Anterior cingulate cortex (tissue), 58 donors: ENCODE measurements around the gene SPPL2B.
"Not testable (repeated sequence)": the region's sequence is repeated elsewhere in the genome, so short reads cannot be mapped to it uniquely, and the experiment has no call there.

Experiments used
- DNase-seq, 58 donors: peaks; one replicate each; lab custom pipeline; 2025; lab: John Stamatoyannopoulos, UW

SPPL2B gene

GRCh38 chr19:2365201-2365970 lies 36.9 kb downstream of the SPPL2B start:
- no peak for DNase-seq

GRCh38 chr19:2371656-2372055 lies 43.2 kb downstream of the SPPL2B start:
- DNase-seq, result no peak

GRCh38 chr19:2372076-2372612 lies 43.7 kb downstream of the SPPL2B start:
- DNase-seq, result no peak

GRCh38 chr19:2374808-2375207 lies 46.3 kb downstream of the SPPL2B start:
- DNase-seq, result no peak

GRCh38 chr19:2375353-2376121 lies 47.1 kb downstream of the SPPL2B start:
- no peak for DNase-seq

DNA sequence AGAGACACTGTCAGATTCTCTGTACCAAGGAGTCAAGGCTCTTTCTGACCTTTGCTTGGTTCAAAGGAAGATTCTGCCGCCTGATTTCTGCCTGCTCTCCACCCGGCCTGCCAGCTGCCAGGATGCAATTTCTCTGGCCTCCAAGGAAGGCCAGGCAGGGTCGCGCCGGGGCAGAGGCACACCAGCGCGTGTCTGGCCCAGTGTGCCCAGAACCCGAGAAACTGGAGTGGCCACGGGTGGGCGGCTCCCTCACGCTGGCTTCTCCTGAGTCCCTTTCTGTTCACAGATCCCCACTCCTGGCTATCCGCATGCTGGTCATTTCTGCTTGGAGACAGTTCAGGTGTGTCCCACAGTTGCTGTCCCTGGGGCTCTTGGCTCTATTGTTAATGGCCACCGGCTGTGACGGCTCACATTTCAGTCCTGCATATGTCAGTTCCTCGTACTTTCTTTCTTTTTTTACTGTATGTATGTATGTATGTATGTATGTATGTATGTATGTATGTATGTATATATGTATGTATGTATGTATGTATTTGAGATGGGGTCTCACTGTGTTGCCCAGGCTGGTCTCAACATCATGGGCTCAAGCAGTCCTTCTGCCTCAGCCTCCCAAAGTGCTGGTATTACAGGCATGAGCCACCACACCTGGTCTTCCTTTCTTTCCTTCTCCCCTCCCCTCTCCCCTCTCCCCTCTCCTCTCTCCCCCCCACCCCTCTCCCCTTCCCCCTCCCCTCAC lies 48.5 kb downstream of the SPPL2B start:
- DNase-seq, result no peak

DNA sequence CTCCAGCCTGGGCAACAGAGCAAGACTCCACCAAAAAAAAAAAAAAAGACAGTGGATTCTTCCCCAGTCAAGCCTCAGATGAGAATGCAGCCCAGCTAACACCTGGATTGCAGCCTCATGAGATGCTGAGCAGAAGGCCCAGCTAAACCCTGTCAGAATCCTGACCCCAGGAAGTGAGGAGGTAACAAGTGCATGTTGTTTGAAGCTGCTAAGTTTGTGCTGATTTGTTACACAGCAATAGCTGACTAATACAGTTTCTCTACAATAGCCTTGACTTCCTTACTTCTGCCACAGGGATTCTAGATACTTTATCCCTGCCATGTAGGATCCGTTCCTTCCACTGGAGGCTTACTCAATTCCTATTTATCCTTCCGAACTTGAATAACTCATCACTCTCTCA lies 52.1 kb downstream of the SPPL2B start:
- no peak for DNase-seq

GRCh38 chr19:2381148-2381820 lies 52.8 kb downstream of the SPPL2B start:
- DNase-seq, result peak in 55 of 58 donors; percentile 15 to 95 (median 72)

DNA sequence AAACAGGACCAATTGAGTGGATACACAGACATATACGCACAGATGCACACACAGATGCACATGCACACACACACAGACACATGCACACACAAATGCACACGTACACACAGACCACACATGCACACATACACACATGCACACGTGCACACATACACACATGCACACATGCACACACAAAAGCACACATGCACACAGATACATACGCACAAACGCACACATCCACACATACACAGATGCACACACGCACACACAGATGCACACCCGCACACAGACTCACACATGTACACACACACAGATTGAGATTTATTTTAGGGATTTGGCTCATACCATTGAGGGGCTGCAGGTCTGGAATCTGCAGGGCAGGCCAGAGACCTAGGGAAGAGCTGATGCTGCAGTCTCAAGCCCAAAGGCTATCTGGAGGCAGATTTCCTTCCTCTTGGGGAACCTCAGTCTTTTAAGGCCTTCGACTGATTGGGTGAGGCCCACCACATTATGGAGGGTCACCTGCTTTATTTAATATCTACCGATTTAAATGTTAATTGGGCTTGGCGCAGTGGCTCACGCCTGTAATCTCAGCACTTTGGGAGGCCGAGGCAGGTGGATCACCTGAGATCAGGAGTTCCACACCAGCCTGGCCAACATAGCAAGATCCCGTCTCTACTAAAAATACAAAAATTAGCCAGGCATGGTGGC lies 54.2 kb downstream of the SPPL2B start:
- DNase-seq, result no peak

GRCh38 chr19:2385053-2385721 lies 56.7 kb downstream of the SPPL2B start:
- peak in 8 of 58 donors; percentile 3 to 65 (median 13) for DNase-seq

DNA sequence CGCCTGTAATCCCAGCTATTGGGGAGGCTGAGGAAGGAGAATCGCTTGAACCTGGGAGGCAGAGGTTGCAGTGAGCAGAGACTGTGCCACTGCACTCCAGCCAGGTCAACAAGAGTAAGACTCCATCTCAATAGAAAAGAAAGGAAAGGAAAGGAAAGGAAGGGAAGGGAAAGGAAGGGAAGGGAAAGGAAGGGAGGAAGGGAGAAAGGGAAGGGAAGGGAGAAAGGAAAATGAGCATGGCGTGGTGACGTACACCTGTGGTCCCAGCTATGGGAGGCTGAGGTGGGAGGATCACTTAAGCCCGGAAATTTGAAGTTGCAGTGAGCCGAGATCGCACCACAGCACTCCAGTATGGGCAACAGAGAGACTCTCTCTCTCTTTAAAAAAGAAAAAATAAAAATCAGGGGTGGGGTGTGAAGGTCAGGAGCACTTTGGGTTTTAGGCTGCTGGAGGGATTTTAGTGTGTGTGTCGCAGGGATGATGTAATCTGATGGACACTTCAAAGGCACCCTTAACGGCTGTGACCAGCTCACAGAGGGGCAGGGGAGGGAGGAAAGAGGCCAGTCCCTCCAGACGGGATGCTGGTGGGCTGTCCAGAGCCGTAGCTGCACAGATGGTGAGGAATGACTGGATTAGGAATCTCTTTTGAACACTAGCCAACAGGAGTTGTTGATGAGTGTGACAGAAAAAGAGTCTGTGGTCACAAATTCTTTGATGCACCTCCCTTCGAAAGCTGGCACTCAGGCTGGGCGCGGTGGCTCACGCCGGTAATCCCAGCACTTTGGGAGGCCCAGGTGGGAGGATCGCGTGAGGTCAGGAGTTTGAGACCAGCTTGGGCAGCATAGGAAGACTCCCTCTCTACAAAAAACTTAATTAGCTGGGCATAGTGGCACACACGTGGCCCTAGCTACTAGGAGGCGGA lies 59.1 kb downstream of the SPPL2B start:
- DNase-seq, result no peak

GRCh38 chr19:2389594-2389993 lies 61.1 kb downstream of the SPPL2B start:
- DNase-seq, result no peak

DNA sequence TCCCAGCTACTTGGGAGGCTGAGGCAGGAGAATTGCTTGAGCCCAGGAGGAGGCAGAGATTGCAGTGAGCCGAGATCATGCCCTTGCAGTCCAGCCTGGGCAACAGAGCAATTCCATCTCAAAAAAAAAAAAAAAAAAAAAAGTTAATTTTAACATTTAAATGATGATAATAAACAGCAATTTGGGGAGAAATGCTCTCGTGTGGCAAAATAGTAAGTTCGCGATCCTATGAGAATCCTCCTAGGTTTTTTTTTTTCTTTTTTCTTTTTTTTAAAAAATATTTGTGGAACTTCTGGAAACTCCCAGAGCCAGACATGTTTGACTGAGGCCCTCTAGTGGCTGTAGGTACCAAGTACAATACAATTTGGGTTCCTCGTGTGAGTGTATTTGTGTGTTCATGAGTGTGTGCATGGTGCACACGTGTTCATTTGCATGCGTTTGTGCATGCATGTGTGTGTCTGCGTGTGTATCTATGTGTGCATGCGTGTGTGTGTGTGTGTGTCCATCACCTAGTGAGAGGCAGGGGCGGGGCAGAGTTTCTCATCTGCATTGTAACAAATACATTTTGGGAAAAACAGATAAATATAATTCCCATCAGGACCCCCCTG lies 62.7 kb downstream of the SPPL2B start:
- DNase-seq, result peak in 22 of 58 donors; percentile 2 to 63 (median 16)

DNA sequence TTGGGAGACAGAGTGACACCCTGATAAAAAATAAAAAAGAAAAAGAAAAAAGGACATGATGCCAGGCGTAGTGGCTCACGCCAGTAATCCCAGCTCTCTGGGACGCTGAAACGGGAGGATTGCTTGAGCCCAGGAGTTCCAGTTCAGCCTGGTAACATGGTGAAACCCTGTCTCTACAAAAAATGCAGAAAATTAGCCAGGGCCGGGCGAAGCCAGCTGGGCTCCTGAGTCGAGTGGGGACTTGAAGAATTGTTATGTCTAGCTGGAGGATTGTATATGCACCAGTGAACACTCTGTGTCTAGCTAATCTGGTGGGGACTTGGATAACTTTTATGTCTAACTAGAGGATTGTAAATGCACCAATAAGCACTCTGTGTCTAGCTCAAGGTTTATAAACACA lies 63.9 kb downstream of the SPPL2B start:
- DNase-seq, result no peak

DNA sequence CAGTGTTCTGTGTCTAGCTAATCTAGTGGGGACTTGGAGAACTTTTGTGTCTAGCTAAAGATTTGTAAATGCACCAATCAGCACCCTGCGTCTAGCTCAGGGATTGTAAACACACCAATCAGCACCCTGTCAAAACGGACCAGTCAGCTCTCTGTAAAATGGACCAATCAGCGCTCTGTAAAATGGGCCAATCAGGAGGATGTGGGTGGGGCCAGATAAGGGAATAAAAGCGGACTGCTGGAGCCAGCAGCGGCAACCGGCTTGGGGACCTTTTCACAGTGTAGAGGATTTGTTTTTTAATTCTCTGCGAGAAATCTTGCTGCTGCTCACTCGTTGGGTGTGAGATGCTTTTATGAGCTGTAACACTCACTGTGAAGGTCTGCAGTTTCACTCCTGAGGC lies 64.4 kb downstream of the SPPL2B start:
- not testable (repeated sequence) for DNase-seq

DNA sequence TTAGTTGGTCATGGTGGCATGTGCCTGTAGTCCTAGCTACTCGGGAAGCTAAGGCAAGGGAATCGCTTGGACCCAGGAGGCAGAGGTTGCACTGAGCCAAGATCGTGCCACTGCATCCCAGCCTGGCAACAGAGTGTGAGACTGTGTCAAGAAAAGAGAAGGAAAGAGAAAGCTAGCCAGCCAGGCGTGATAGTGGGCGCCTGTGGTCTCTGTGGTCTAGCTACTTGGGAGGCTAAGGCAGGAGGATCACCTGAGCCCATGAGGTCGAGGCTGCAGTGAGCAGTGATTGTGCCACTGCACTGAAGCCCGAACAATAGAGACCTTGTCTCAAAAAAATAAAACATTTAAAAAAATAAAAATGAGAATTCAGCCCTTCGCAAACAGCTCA lies 65.6 kb downstream of the SPPL2B start:
- no peak for DNase-seq

DNA sequence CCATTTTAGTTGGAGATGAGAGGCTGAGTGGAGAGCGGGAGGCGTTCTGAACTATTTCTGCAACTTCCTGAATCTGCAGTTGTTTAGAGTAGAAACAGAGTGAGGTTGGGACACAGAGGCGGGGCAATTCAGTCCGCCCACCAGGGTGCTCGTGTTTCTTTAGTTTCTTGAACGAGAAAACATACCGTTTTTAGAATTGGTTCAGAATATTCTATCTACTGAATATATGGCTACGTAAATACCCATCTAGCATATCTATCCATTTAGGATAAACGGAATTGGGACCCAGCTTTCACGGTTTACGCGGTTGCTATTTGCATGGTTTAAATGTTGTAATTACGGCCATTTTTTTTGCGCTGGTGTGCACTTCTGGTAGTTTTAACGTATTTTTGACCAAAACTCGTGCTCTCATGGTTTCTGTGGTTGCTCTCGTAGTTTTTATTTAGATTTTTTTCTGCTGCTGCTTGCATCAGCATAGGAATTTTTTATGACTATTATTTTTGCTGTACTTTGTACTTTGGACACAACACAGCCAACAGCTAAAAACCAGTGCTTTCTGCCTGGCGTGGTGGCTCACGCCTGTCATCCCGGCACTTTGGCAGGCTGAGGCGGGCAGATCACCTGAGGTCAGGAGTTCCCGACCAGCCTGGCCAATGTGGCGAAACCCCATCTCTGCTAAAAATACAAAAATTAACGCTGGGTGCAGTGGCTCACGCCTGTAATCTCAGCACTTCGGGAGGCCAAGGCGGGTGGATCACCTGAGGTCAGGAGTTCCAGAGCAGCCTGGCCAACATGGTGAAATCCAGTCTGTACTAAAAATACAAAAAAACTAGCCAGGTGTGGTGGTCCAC lies 66.2 kb downstream of the SPPL2B start:
- peak in 6 of 58 donors; percentile 5 to 14 (median 9) for DNase-seq
